Activated T-cell treated with anti-CD3 and anti-CD28 coated beads, Interleukin-2, amount 50 U/mL, for 4 hours (primary cell): ENCODE data around the gene SLC19A3. TPM values are rescaled to one million over a fixed set of nuclear protein-coding genes. Genes with fewer than 3 reads are reported as not detected.

Experiments
- total RNA-seq, 3 donors: library from RNA; stranded (reverse); gene quantifications; one replicate each; pipeline ENCODE4 v1.2.1, GENCODE V29; 2021

The SLC19A3 gene
- total RNA-seq, 3 donors from 2014 or later, result not detected

Other genes with a start within 250 kb of the SLC19A3 start
- 100 to 1,000 TPM; 200 to 228 (median 213) TPM for gene AGFG1, start 245.9 kb downstream of the SLC19A3 start, total RNA-seq
- gene SCYGR2, start 119.1 kb downstream of the SLC19A3 start, total RNA-seq, result not detected
- gene SCYGR3, start 103.2 kb downstream of the SLC19A3 start, total RNA-seq, result not detected
- not detected for gene SCYGR4, start 100.5 kb downstream of the SLC19A3 start, total RNA-seq
- gene SCYGR5, start 51.2 kb downstream of the SLC19A3 start, total RNA-seq, result not detected
- not detected for gene SCYGR6, start 6.7 kb upstream of the SLC19A3 start, total RNA-seq
- not detected for gene SCYGR7, start 10.3 kb upstream of the SLC19A3 start, total RNA-seq
- not detected for gene SCYGR8, start 27.9 kb upstream of the SLC19A3 start, total RNA-seq
- gene CCL20, start 95.8 kb upstream of the SLC19A3 start, total RNA-seq, result 100 to 1,000 TPM in 2 of 3 donors, 10 to 100 TPM in 1; 23.1 to 141 (median 105) TPM
- gene DAW1, start 153.6 kb upstream of the SLC19A3 start, total RNA-seq, result not detected